ENCODE results near the gene SH3PXD2A. TPM values are rescaled to one million over a fixed set of nuclear protein-coding genes. Genes with fewer than 3 reads are reported as not detected.

Gene SH3PXD2A
- total and polyA plus RNA-seq, 4 donors = 23.1 to 41.2 (median 32.7) TPM

DNA sequence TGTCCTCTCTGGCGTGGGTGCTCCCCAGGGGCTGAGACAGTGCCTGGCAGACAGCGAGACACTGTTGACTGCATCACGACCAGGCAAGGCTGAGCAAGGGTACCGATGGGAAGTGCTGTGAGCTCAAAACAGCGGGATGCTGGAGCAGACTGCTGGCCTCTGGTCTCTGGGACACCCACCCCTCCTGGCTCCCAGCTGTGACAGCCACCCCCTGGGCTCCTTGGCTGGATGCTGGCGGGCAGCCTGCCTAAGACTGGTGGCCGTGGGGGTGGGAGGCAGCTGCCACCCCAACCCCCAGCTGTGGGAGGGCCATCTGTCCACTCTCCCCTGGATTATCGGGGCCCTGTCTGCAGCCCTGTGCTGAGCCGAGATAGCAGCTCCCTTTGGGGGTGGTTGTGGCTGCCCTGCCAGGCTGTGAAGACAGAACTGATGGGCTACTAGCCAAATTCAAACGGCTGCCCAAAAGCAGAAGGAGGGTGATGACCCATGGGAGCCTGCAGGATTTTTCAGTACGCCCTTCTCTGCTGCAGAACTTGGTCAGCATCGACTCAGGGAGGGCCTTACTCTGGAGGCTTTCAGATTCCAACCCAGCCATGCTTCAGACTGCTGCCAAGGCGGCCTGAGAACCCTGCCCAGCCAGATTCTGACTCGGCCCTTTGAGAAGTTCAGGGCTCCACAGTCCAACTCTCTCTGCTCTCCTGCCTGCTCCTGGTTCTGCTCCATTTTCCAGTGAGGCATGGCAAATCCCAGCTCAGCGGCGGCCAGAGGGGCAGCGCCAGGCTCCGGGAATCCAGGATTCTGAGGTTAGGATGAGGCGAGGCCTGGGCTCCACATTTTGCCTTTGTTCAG, 236.6 kb downstream of the SH3PXD2A start:
- H3K27me3 ChIP-seq (ENCODE audit: control insufficient read depth, insufficient read depth, low read length) = no peaks in the 10 kb centered on the region
- no peak overlapping the region for H3K4me3 ChIP-seq (ENCODE audit: low read depth, low read length)
- peaks cover 50% of the 10 kb centered on the region for H3K36me3 ChIP-seq (ENCODE audit: control insufficient read depth, insufficient read depth, low read length)
- no peaks in the 10 kb centered on the region for H3K9me3 ChIP-seq (ENCODE audit: control insufficient read depth, insufficient read depth, low read length)
- 64% methylated on average over 19 of the region's 19 CpGs for WGBS (ENCODE audit: insufficient coverage)
- DNase-seq (ENCODE audit: low read depth in 4 of 6, low spot score in 6 of 6) = peak in 1 of 6 donors; percentile 79
- peaks cover 85% of the 10 kb centered on the region for H3K4me1 ChIP-seq (ENCODE audit: control insufficient read depth, insufficient read depth, low read length)
- H3K27ac ChIP-seq (ENCODE audit: low read depth, low read length) = peak overlapping the region; percentile 64

DNA sequence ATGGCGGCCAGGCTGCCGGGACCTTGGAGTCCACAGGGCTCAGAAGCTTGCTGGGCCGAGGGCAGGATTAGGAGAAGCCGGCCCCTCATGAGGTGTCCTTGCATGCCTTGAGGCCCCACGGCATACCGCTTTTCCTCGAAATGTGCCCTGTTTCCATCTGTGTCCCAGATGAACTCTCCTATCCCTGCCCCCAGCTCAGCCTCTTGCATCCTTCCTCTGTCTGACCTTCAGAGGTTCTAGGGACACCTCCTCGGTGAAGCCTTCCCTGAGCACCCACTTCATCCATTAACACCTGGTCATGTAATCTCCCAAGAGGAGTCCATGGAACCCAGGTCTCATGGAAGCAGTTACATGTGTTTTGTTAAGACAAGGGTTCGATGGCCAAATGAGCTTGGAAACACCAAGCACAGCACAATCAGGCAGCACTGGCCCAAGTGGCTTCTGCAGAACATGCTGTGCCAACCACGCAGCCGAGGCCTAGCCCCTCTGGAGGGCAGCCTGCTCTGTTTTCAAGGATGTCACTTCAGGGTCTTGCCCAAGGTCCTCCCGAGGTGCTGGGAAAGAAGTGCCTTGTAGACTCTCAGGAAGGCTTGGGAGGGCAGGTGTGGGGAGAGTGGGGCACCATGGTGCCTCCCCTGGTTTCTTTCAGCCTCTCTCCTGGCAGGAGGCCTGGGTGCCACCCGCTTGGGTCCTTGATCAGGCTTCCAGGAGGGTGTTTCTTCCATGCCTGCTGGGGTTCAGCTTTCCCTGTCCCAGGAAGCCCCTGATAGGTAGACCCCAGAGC, 237.6 kb downstream of the SH3PXD2A start:
- Histone ChIP-seq H3K4me3 (ENCODE audit: low read depth, low read length) (no peak overlapping the region), H3K9me3 (ENCODE audit: control insufficient read depth, insufficient read depth, low read length) (no peaks in the 10 kb centered on the region), H3K27me3 (ENCODE audit: control insufficient read depth, insufficient read depth, low read length) (no peaks in the 10 kb centered on the region), H3K4me1 (ENCODE audit: control insufficient read depth, insufficient read depth, low read length) (peaks cover 76% of the 10 kb centered on the region), H3K36me3 (ENCODE audit: control insufficient read depth, insufficient read depth, low read length) (peaks cover 44% of the 10 kb centered on the region), H3K27ac (ENCODE audit: low read depth, low read length) (peak overlapping the region; percentile 27)
- no peak for DNase-seq (ENCODE audit: low read depth in 4 of 6, low spot score in 6 of 6)
- WGBS (ENCODE audit: insufficient coverage) = 93% methylated on average over 11 of the region's 13 CpGs

DNA sequence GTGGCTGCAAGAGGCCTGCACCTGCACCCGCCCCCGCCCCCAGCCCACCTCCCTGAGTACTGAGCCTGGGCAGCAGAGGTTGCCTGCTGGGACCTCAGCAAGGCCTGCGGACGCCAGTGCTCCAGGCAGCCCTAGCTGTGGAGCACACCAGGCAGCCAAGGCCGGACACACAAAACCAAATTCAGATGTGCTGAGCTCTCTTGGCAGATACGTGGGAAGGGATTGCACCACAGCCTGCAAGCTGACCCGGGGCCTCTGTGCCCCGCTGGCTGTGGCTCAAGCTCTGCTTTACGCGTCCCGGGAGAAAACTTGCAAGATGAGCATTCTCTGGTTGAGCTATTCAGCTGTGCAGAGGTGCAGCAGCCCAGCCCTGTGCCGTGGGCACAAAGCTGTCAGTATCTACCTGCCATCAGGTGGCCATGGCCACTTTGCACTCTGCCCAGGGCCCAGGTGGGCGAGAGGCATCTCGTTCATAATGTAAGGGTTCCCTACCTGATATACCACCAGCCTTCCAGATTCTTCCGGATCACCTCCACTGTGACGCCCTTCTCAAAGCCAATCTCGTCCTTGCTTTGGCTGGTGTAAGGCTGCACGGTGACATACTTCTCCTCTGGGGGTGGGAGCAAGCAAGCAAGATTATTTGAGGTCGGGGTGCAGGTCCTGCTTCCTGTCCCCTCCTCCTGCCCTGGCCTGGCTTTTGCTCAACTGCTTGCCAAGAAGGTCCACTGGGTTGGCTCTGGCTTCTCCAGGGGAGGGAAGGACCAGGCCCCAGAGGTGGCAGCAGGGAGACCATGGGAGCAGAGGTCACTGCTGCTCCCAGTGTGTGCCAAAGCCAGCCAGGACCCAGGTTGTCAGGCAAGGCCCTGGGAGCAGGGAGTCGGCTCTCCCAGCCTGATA, 238.4 kb downstream of the SH3PXD2A start:
- Histone ChIP-seq H3K27me3 (ENCODE audit: control insufficient read depth, insufficient read depth, low read length) (no peaks in the 10 kb centered on the region), H3K27ac (ENCODE audit: low read depth, low read length) (no peak overlapping the region), H3K36me3 (ENCODE audit: control insufficient read depth, insufficient read depth, low read length) (peaks cover 42% of the 10 kb centered on the region), H3K4me1 (ENCODE audit: control insufficient read depth, insufficient read depth, low read length) (peaks cover 68% of the 10 kb centered on the region), H3K9me3 (ENCODE audit: control insufficient read depth, insufficient read depth, low read length) (no peaks in the 10 kb centered on the region), H3K4me3 (ENCODE audit: low read depth, low read length) (no peak overlapping the region)
- no peak for DNase-seq (ENCODE audit: low read depth in 4 of 6, low spot score in 6 of 6)
- WGBS (ENCODE audit: insufficient coverage) = 78% methylated on average over 20 of the region's 20 CpGs

DNA sequence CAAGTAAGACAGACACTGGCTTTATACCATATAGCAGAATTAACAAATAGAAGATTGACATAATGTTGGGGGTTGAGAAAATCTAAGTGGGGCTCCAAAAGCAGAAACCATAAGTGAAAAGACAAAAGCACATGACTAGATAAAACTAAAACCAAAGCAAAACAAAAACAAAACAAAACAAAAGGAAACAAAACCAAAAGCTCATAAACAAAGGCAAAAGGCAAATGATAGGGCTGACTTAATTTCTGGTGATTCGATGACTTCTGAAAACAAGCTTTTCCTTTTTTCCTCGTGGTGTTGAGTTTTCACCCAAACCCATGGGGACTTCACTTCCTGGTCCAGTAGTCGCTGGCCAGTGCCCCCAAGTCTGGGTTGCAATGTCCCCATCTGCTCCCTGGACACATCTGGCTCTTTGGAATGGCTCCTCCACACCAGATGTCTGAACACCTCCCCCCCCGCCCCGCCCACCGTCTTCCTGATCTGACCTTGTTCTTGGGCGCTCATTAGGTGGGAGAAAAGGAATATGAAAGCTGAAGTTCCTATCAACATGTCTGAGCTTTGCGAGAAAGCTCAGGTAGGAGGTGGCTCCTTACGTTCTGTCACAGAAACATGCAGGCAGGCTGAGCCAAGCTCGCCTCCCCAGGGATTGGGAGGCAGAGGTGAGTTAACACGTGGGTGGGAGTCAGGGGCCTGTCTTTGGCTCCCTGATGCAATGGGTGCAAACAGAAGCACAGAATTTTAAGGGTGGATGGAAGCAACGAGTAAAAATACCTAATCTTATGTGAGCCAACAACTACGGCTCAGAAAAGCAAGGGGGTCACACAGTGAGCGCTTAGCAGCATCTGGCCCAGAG, 240.8 kb downstream of the SH3PXD2A start:
- H3K27ac ChIP-seq (ENCODE audit: low read depth, low read length) = peak overlapping the region; percentile 68
- DNase-seq (ENCODE audit: low read depth in 4 of 6, low spot score in 6 of 6) = no peak
- no peak overlapping the region for H3K4me3 ChIP-seq (ENCODE audit: low read depth, low read length)
- peaks cover 46% of the 10 kb centered on the region for H3K4me1 ChIP-seq (ENCODE audit: control insufficient read depth, insufficient read depth, low read length)
- H3K36me3 ChIP-seq (ENCODE audit: control insufficient read depth, insufficient read depth, low read length) = peaks cover 35% of the 10 kb centered on the region
- WGBS (ENCODE audit: insufficient coverage) = 51% methylated on average over 13 of the region's 14 CpGs
- H3K27me3 ChIP-seq (ENCODE audit: control insufficient read depth, insufficient read depth, low read length) = no peaks in the 10 kb centered on the region
- H3K9me3 ChIP-seq (ENCODE audit: control insufficient read depth, insufficient read depth, low read length) = no peaks in the 10 kb centered on the region

DNA sequence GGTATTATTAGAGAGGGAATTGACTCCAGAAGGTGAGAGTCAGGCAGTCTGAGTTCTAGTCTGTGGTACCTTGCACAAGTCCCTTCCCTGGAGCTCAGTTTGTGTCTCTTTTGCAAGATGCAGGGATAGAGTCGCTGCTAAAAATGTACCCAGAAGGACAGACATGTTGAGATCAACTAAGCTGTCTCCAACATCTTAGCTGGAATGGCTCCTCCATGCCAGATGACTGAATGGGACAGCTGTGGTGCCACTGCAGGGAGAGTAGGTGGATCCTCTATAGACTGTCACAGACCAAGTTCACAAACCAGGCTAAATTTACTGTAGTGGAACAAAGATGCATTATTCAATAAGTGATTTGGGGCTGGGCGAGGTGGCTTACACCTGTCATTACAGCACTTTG, 241.8 kb downstream of the SH3PXD2A start:
- Histone ChIP-seq H3K27ac (ENCODE audit: low read depth, low read length) (no peak overlapping the region), H3K9me3 (ENCODE audit: control insufficient read depth, insufficient read depth, low read length) (no peaks in the 10 kb centered on the region), H3K36me3 (ENCODE audit: control insufficient read depth, insufficient read depth, low read length) (peaks cover 29% of the 10 kb centered on the region), H3K4me1 (ENCODE audit: control insufficient read depth, insufficient read depth, low read length) (peaks cover 37% of the 10 kb centered on the region), H3K27me3 (ENCODE audit: control insufficient read depth, insufficient read depth, low read length) (no peaks in the 10 kb centered on the region), H3K4me3 (ENCODE audit: low read depth, low read length) (no peak overlapping the region)
- WGBS (ENCODE audit: insufficient coverage) = 90% methylated on average over 1 of the region's 2 CpGs
- DNase-seq (ENCODE audit: low read depth in 4 of 6, low spot score in 6 of 6) = no peak

DNA sequence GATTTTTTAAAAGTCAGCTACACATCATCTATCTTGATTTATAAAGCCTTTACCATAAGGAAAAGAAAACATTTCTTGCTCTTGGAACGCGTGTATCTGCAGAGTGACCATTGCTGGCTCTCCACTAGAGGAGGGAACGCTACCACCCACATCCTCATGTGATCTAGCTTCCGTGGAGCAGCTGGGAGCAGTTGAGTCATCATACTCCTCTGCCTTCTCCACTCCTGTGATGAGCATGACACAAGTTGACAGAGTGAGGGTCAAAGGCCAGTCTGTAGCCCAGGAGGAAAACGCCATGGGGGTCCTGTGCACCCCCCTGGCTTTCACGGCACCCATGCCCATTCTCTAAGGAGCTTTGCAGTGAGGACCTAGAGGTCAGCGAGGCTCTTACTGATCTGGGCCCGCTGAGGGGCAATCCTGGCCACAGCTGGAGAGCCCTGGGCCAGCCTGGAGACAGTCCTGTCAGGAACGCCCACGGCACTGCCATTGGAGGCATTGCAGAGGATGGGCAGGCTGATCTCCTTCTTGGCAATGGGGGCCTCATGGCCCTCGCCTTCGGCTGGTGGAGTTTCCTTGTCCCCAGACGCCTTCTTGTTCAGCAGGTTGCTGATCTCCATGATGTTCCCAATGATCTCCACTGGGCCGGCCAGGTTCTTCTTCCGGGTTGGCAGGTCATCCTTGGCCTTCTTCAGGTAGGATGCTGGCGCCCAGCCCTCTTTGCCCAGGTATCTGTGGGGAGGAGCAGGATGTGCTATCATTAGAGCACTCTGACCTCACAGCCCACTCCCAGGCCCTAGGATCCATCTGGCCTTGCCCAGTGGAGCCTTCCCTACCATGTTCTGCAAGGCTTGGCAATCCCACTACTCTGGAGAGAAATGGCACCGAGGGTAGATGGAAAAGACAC, 242.7 kb downstream of the SH3PXD2A start:
- Histone ChIP-seq H3K4me1 (ENCODE audit: control insufficient read depth, insufficient read depth, low read length) (peaks cover 28% of the 10 kb centered on the region), H3K36me3 (ENCODE audit: control insufficient read depth, insufficient read depth, low read length) (peaks cover 28% of the 10 kb centered on the region), H3K9me3 (ENCODE audit: control insufficient read depth, insufficient read depth, low read length) (no peaks in the 10 kb centered on the region), H3K4me3 (ENCODE audit: low read depth, low read length) (no peak overlapping the region), H3K27ac (ENCODE audit: low read depth, low read length) (no peak overlapping the region), H3K27me3 (ENCODE audit: control insufficient read depth, insufficient read depth, low read length) (no peaks in the 10 kb centered on the region)
- DNase-seq (ENCODE audit: low read depth in 4 of 6, low spot score in 6 of 6) = no peak
- 89% methylated on average over 10 of the region's 17 CpGs for WGBS (ENCODE audit: insufficient coverage)

DNA sequence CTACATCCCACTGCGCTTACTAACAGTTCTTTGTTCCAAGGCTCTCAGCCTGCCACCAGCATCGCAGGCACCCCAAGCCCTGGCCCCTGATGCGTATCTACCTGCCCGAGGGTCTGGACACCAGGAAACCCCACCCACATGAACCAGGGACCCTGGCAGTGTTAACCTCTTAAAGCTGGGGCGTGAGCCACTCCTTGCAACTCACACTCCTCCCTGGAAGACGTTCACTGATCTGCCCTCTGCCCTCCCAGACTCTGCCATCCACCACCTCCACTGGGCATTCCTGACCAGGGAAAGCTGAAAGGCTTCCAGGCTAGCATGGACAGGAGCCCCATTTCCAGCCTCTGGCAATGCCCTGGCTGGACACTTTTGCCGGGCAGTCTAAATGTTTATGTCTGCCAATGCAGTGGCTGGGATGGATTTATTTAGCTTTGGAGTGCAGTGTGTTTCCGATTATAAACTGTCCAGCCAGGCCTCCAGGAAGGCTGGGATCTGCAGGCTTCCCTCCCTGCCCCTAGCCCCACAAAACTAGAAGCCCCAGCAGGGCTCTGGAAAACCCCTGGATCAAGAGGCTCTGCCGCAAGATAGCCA, 244.4 kb downstream of the SH3PXD2A start:
- Histone ChIP-seq H3K36me3 (ENCODE audit: control insufficient read depth, insufficient read depth, low read length) (peaks cover 19% of the 10 kb centered on the region), H3K27ac (ENCODE audit: low read depth, low read length) (no peak overlapping the region)
- 67% methylated on average over 8 of the region's 9 CpGs for WGBS (ENCODE audit: insufficient coverage)

DNA sequence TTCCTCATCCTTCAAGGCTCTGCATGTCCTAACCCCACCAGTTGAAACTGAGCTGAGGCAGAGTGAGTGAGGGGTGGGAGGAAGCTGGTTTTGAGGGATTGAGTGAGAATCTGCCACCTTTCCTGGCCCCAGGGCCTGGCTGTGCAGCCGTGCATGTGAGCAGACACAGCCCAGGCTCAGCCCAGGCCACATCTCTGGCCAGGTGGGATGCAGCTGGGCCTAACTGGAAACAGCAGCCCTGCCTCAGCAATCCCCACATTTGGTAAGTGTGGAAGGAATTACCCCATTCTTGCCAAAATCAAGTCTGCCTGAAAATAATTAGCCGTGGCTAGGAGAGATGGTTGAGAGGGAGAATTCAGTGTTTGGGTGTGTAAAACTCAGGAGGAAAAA, 245.3 kb downstream of the SH3PXD2A start:
- H3K36me3 ChIP-seq (ENCODE audit: control insufficient read depth, insufficient read depth, low read length) = peaks cover 19% of the 10 kb centered on the region
- WGBS (ENCODE audit: insufficient coverage) = 0% methylated on average over 1 of the region's 2 CpGs
- no peaks in the 10 kb centered on the region for H3K9me3 ChIP-seq (ENCODE audit: control insufficient read depth, insufficient read depth, low read length)
- no peak overlapping the region for H3K4me3 ChIP-seq (ENCODE audit: low read depth, low read length)
- DNase-seq (ENCODE audit: low read depth in 4 of 6, low spot score in 6 of 6) = no peak
- H3K27ac ChIP-seq (ENCODE audit: low read depth, low read length) = no peak overlapping the region
- H3K4me1 ChIP-seq (ENCODE audit: control insufficient read depth, insufficient read depth, low read length) = peaks cover 7% of the 10 kb centered on the region
- H3K27me3 ChIP-seq (ENCODE audit: control insufficient read depth, insufficient read depth, low read length) = no peaks in the 10 kb centered on the region

More for the DNA sequence above, 244.4 kb downstream of the SH3PXD2A start:
- H3K4me1 ChIP-seq (ENCODE audit: control insufficient read depth, insufficient read depth, low read length) = peaks cover 13% of the 10 kb centered on the region
- H3K9me3 ChIP-seq (ENCODE audit: control insufficient read depth, insufficient read depth, low read length) = no peaks in the 10 kb centered on the region
- no peak for DNase-seq (ENCODE audit: low read depth in 4 of 6, low spot score in 6 of 6)
- H3K27me3 ChIP-seq (ENCODE audit: control insufficient read depth, insufficient read depth, low read length) = no peaks in the 10 kb centered on the region
- no peak overlapping the region for H3K4me3 ChIP-seq (ENCODE audit: low read depth, low read length)

All from spinal cord (tissue), 10 donors.